Keratinocyte (primary cell): ENCODE data around the gene LBP. TPM values are rescaled to one million over a fixed set of nuclear protein-coding genes. Genes with fewer than 3 reads are reported as not detected.

Experiments
- DNase-seq: peaks from one replicate; pipeline ENCODE4 v3.0.0-alpha.2; 2011; ENCODE audit warnings: low read depth, missing footprints, low spot score
- FAIRE-seq: peaks from 2 replicates; lab custom pipeline; 2011; peaks lifted over from hg19 to GRCh38; lab: Jason Lieb, UNC
- H2AFZ ChIP-seq: 2 replicates; pipeline ENCODE4 v1.6.0; 2012; ENCODE audit warnings: low read length, control low read depth, inconsistent platforms; ENCODE audit not compliant: control insufficient read depth
- H3K27ac ChIP-seq: 2 replicates; pipeline ENCODE4 v1.5.1; 2011; ENCODE audit warnings: low read length; ENCODE audit not compliant: control insufficient read depth, insufficient read depth
- H3K27me3 ChIP-seq: 3 replicates; pipeline ENCODE4 v1.6.0; 2011; ENCODE audit warnings: low read length; ENCODE audit not compliant: control insufficient read depth, insufficient read depth; ENCODE audit errors: extremely low read depth
- H3K36me3 ChIP-seq, 2 experiments: 2 replicates in 1 of 2; 3 replicates in 1 of 2; pipeline ENCODE4 v1.5.1; 2011; ENCODE audit warnings: low read length in 2 of 2, mild to moderate bottlenecking in 1 of 2; ENCODE audit not compliant: control insufficient read depth in 2 of 2, insufficient read depth in 2 of 2; ENCODE audit errors: extremely low read depth in 1 of 2
- H3K4me1 ChIP-seq: 3 replicates; pipeline ENCODE4 v1.5.1; 2011; ENCODE audit warnings: low read length; ENCODE audit not compliant: control insufficient read depth, insufficient read depth; ENCODE audit errors: extremely low read depth
- H3K4me2 ChIP-seq: 3 replicates; pipeline ENCODE4 v1.6.0; 2011; ENCODE audit warnings: low read depth, low read length; ENCODE audit not compliant: control insufficient read depth, insufficient read depth; ENCODE audit errors: extremely low read depth
- H3K4me3 ChIP-seq, 3 experiments: fragments of 200-600 bp in 1 of 3; sonication (generic) in 1 of 3; 2 replicates in 2 of 3; 3 replicates in 1 of 3; pipeline ENCODE4 v1.5.1; 2011 to 2016; ENCODE audit warnings: low read length in 3 of 3, mild to moderate bottlenecking in 3 of 3, control low read depth in 2 of 3, inconsistent platforms in 1 of 3, low read depth in 1 of 3, mixed read lengths in 1 of 3, mixed run types in 1 of 3, moderate library complexity in 1 of 3; ENCODE audit not compliant: control insufficient read depth in 2 of 3, insufficient read depth in 2 of 3; ENCODE audit errors: extremely low read depth in 1 of 3
- H3K79me2 ChIP-seq: 2 replicates; pipeline ENCODE4 v1.6.0; 2012; ENCODE audit warnings: low read length; ENCODE audit not compliant: control insufficient read depth, insufficient read depth
- H3K9ac ChIP-seq: 3 replicates; pipeline ENCODE4 v1.6.0; 2011; ENCODE audit warnings: low read length; ENCODE audit not compliant: control insufficient read depth, insufficient read depth; ENCODE audit errors: extremely low read depth
- H3K9me1 ChIP-seq: 3 replicates; pipeline ENCODE4 v1.6.0; 2011; ENCODE audit warnings: low read length; ENCODE audit not compliant: control insufficient read depth, insufficient read depth; ENCODE audit errors: extremely low read depth
- H3K9me3 ChIP-seq: 2 replicates; pipeline ENCODE4 v1.5.1; 2012; ENCODE audit warnings: low read depth, low read length; ENCODE audit not compliant: control insufficient read depth
- H4K20me1 ChIP-seq: 3 replicates; pipeline ENCODE4 v1.6.0; 2011; ENCODE audit warnings: low read length; ENCODE audit not compliant: control insufficient read depth, insufficient read depth; ENCODE audit errors: extremely low read depth
- CTCF ChIP-seq, 3 experiments: IDR thresholded peaks in 1 of 3; conservative IDR thresholded peaks in 1 of 3; optimal IDR thresholded peaks in 1 of 3; 2 replicates in 2 of 3; 3 replicates in 1 of 3; pipeline versions ENCODE3 to v1.5.1; 2011; ENCODE audit warnings: low read length in 3 of 3, mild to moderate bottlenecking in 3 of 3, moderate library complexity in 2 of 3, control low read depth in 1 of 3, inconsistent platforms in 1 of 3; ENCODE audit not compliant: insufficient read depth in 2 of 3; ENCODE audit errors: extremely low read depth in 1 of 3
- EZH2 ChIP-seq: IDR thresholded peaks from one replicate; pipeline ENCODE4 v1.6.1; 2012; ENCODE audit warnings: inconsistent platforms, mild to moderate bottlenecking, low read length, moderate library complexity
- dilution Hi-C: fragments of 300-500 bp; cut with MboI; formaldehyde crosslinking; loops from one replicate; pipeline ENCODE4 v1.7.0; 2020; ENCODE audit warnings: low sequenced_read_pairs; ENCODE audit not compliant: extremely low pct_ligation_motif_present
- polyA plus RNA-seq, 5 experiments: library from polyadenylated mRNA; depleted of rRNA in 3 of 5; stranded (reverse) in 3 of 5; stranded (forward) in 1 of 5; unstranded in 1 of 5; fragments of >200 nt; gene quantifications; 1 replicate in 1 of 5; 2 replicates in 3 of 5; 3 replicates in 1 of 5; pipeline versions ENCODE4 v1.2.1 to v1.2.3, GENCODE V29; 2011 to 2012; ENCODE audit warnings: missing spikeins in 2 of 5, low read depth in 1 of 5, low replicate concordance in 1 of 5

The LBP gene
- polyA plus RNA-seq, 1 donor (not counting 4 experiments of a cell fraction or from before 2014, with no cell fraction given), result not detected

- peaks cover 37% of the 10 kb centered on the region for H3K79me2 ChIP-seq
- no peak overlapping the region for H2AFZ ChIP-seq
- no peak for TF ChIP-seq CTCF (optimal IDR thresholded peaks at IDR 0.05 in 1 of 3, IDR thresholded peaks at IDR 0.05 in 1 of 3, conservative IDR thresholded peaks at IDR 0.05 in 1 of 3; ENCODE audit: extremely low read depth in 1 of 3, insufficient read depth in 2 of 3, low read length in 3 of 3)
- TF ChIP-seq EZH2, result no peak
- no peaks in the 10 kb centered on the region for H3K9me3 ChIP-seq
- no peak overlapping the region for H3K4me3 ChIP-seq
- H3K4me2 ChIP-seq, result no peak overlapping the region
- peaks cover 38% of the 10 kb centered on the region for H4K20me1 ChIP-seq
- DNase-seq, result no peak
- FAIRE-seq, result no peak
- no peaks in the 10 kb centered on the region for H3K9me1 ChIP-seq
- no peak overlapping the region for H3K9ac ChIP-seq
- no peaks in the 10 kb centered on the region for H3K4me1 ChIP-seq
- no peaks in the 10 kb centered on the region for H3K27me3 ChIP-seq
- H3K27ac ChIP-seq, result no peak overlapping the region
- dilution Hi-C loops, result no loop called here
- peaks cover 61 to 69% of the 10 kb centered on the region in 2 experiments for H3K36me3 ChIP-seq
Measured at GRCh38 chr20:38420388-38421085, 74.3 kb downstream of the LBP start.

GRCh38 chr20:38421915-38422314 lies 75.6 kb downstream of the LBP start:
- Histone ChIP-seq H3K4me3 (no peak overlapping the region), H2AFZ (no peak overlapping the region), H3K27ac (no peak overlapping the region), H3K9ac (no peak overlapping the region), H3K9me1 (no peaks in the 10 kb centered on the region), H3K4me2 (no peak overlapping the region), H3K4me1 (peaks cover 7% of the 10 kb centered on the region), H3K79me2 (peaks cover 49% of the 10 kb centered on the region), H4K20me1 (peaks cover 52% of the 10 kb centered on the region), H3K27me3 (no peaks in the 10 kb centered on the region), H3K9me3 (no peaks in the 10 kb centered on the region), H3K36me3 (peaks cover 71 to 76% of the 10 kb centered on the region in 2 experiments)
- dilution Hi-C loops, result no loop called here
- DNase-seq, result no peak
- TF ChIP-seq CTCF (optimal IDR thresholded peaks at IDR 0.05 in 1 of 3, IDR thresholded peaks at IDR 0.05 in 1 of 3, conservative IDR thresholded peaks at IDR 0.05 in 1 of 3; ENCODE audit: extremely low read depth in 1 of 3, insufficient read depth in 2 of 3, low read length in 3 of 3), result no peak
- TF ChIP-seq EZH2, result no peak
- FAIRE-seq, result no peak
